SU-DHL-6 (cell line): ENCODE measurements around the gene FLOT2.
A peak's percentile ranks its signal among the peaks of the same experiment; 100 is the strongest.

Source experiments
- H2AFZ ChIP-seq: fragments of 200-600 bp; sonication (generic); 2 replicates; pipeline ENCODE4 v1.6.1; 2014; ENCODE audit warnings: low read depth, mild to moderate bottlenecking, moderate library complexity, mixed read lengths, antibody characterized with exemption, low read length; ENCODE audit not compliant: severe bottlenecking
- H3F3A ChIP-seq: fragments of 200-600 bp; shearing (Covaris generic); 2 replicates; pipeline ENCODE4 v1.6.0; 2016; ENCODE audit warnings: antibody characterized with exemption, mild to moderate bottlenecking; ENCODE audit not compliant: insufficient read depth
- H3K27ac ChIP-seq: fragments of 200-600 bp; sonication (generic); 2 replicates; pipeline ENCODE4 v1.5.1; 2016; ENCODE audit warnings: low read depth, mild to moderate bottlenecking, low read length, moderate library complexity, mixed read lengths
- H3K27me3 ChIP-seq: fragments of 200-600 bp; sonication (generic), shearing (Covaris generic); 2 replicates; pipeline ENCODE4 v1.6.0; 2014; ENCODE audit warnings: mild to moderate bottlenecking, low read length
- H3K36me3 ChIP-seq: fragments of 200-600 bp; sonication (generic); 2 replicates; pipeline ENCODE4 v1.6.1; 2014; ENCODE audit warnings: mild to moderate bottlenecking, low read length, mixed read lengths
- H3K4me2 ChIP-seq: fragments of 300-600, 200-600 bp; shearing (Covaris generic), sonication (generic); 2 replicates; pipeline ENCODE4 v1.6.0; 2014; ENCODE audit warnings: low read length, low read depth, mild to moderate bottlenecking; ENCODE audit not compliant: poor library complexity, severe bottlenecking
- H3K4me3 ChIP-seq: fragments of 200-600 bp; sonication (generic); 2 replicates; pipeline ENCODE4 v1.5.1; 2014; ENCODE audit warnings: antibody characterized with exemption, low read length, mild to moderate bottlenecking, mixed read lengths; ENCODE audit not compliant: insufficient read depth, poor library complexity, severe bottlenecking
- H3K79me2 ChIP-seq: fragments of 200-600 bp; sonication (generic); 2 replicates; pipeline ENCODE4 v1.6.1; 2014; ENCODE audit warnings: mild to moderate bottlenecking, low read length, moderate library complexity; ENCODE audit not compliant: insufficient read depth
- H3K9ac ChIP-seq: fragments of 200-600 bp; sonication (generic); 2 replicates; pipeline ENCODE4 v1.7.0; 2014; ENCODE audit warnings: mild to moderate bottlenecking, low read length
- H3K9me2 ChIP-seq: fragments of 200-600 bp; sonication (generic); replicated peaks from 2 replicates; pipeline ENCODE4 v1.6.1; 2014; ENCODE audit warnings: low read length; ENCODE audit not compliant: insufficient read depth
- H3K9me3 ChIP-seq: fragments of 200-600 bp; sonication (generic); 2 replicates; pipeline ENCODE4 v1.6.1; 2014; ENCODE audit warnings: low read length, mixed read lengths; ENCODE audit not compliant: insufficient read depth
- H4K20me1 ChIP-seq: fragments of 200-600 bp; sonication (generic); 2 replicates; pipeline ENCODE4 v1.6.1; 2014; ENCODE audit warnings: low read depth, mild to moderate bottlenecking, antibody characterized with exemption, low read length, moderate library complexity, mixed read lengths
- EZH2phosphoT487 ChIP-seq: fragments of 200-600 bp; sonication (generic), shearing (Covaris generic); conservative IDR thresholded peaks from 2 replicates; pipeline ENCODE4 v1.6.1; 2018; ENCODE audit warnings: mild to moderate bottlenecking, antibody characterized with exemption, low read length, moderate library complexity, mixed read lengths
- TF ChIP-seq, protein P1 (sequence below): fragments of 200-600 bp; sonication (generic); IDR thresholded peaks from one replicate; pipeline ENCODE4 v1.5.1; 2017; ENCODE audit warnings: antibody characterized with exemption, mild to moderate bottlenecking, low read length, moderate library complexity; ENCODE audit not compliant: insufficient read depth, poor library complexity, severe bottlenecking

Gene FLOT2

DNA sequence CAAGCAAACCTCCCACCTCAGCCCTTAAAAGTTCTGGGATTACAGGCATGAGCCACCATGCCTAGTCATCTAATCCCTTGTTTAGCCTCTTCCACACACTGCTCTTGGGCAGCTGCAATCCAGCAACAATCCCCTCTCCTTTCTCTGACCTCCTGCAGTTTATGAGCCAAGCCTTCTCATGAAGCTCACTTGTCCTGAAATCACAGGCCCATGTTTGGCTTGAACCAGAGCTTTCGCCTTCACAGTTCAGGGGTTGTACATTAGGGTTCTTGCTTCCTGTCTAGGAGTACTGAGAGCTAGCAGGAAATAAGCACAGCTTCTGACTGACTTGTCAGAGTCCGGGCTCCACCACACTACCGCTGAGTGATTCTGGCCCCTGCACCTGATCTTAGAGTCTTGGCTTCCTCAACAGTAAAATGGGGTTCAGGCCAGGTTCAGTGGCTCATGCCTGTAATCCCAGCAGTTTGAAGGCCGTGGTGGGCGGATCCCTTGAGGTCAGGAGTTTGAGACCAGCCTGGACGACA, 26.4 kb downstream of the FLOT2 start:
- no peak overlapping the region for H3K27ac ChIP-seq
- no peak overlapping the region for H3K9ac ChIP-seq
- H3F3A ChIP-seq, result no peaks in the 10 kb centered on the region
- no peaks in the 10 kb centered on the region for H4K20me1 ChIP-seq
- no peaks in the 10 kb centered on the region for H3K27me3 ChIP-seq
- H3K4me3 ChIP-seq, result no peak overlapping the region
- no peaks in the 10 kb centered on the region for H3K9me3 ChIP-seq
- H3K79me2 ChIP-seq, result no peaks in the 10 kb centered on the region
- H3K9me2 ChIP-seq, result no peaks in the 10 kb centered on the region
- TF ChIP-seq, protein P1, sequence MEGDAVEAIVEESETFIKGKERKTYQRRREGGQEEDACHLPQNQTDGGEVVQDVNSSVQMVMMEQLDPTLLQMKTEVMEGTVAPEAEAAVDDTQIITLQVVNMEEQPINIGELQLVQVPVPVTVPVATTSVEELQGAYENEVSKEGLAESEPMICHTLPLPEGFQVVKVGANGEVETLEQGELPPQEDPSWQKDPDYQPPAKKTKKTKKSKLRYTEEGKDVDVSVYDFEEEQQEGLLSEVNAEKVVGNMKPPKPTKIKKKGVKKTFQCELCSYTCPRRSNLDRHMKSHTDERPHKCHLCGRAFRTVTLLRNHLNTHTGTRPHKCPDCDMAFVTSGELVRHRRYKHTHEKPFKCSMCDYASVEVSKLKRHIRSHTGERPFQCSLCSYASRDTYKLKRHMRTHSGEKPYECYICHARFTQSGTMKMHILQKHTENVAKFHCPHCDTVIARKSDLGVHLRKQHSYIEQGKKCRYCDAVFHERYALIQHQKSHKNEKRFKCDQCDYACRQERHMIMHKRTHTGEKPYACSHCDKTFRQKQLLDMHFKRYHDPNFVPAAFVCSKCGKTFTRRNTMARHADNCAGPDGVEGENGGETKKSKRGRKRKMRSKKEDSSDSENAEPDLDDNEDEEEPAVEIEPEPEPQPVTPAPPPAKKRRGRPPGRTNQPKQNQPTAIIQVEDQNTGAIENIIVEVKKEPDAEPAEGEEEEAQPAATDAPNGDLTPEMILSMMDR, result no peak
- no peak for TF ChIP-seq EZH2phosphoT487
- H3K36me3 ChIP-seq, result no peaks in the 10 kb centered on the region
- H3K4me2 ChIP-seq, result no peak overlapping the region
- no peak overlapping the region for H2AFZ ChIP-seq

DNA sequence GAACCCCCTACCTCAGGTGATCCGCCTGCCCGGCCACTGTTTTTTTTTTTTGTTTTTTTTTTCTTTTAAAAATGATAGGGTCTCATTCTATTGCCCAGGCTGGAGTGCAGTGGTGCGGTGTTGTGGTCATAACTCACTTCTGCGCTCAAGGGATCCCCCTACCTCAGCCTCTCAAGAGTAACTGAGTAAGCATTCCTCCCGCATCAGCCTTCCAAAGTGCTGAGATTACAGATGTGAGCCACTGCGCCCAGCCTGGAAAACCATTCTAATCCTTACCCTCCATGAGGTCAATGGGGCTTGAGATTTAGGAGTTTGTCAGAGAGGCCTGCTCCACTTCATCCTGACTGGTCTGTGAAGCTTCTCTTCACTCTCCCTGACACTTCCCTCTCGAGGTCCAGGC, 30.3 kb downstream of the FLOT2 start:
- no peaks in the 10 kb centered on the region for H3K27me3 ChIP-seq
- no peaks in the 10 kb centered on the region for H3K36me3 ChIP-seq
- H3K4me3 ChIP-seq, result no peak overlapping the region
- no peak overlapping the region for H3K27ac ChIP-seq
- no peak overlapping the region for H3K4me2 ChIP-seq
- H4K20me1 ChIP-seq, result no peaks in the 10 kb centered on the region
- TF ChIP-seq EZH2phosphoT487, result no peak
- TF ChIP-seq, protein P1, result no peak
- H3K9me3 ChIP-seq, result no peaks in the 10 kb centered on the region
- H3K79me2 ChIP-seq, result no peaks in the 10 kb centered on the region
- H3F3A ChIP-seq, result no peaks in the 10 kb centered on the region
- no peak overlapping the region for H2AFZ ChIP-seq
- no peak overlapping the region for H3K9ac ChIP-seq
- H3K9me2 ChIP-seq, result no peaks in the 10 kb centered on the region

DNA sequence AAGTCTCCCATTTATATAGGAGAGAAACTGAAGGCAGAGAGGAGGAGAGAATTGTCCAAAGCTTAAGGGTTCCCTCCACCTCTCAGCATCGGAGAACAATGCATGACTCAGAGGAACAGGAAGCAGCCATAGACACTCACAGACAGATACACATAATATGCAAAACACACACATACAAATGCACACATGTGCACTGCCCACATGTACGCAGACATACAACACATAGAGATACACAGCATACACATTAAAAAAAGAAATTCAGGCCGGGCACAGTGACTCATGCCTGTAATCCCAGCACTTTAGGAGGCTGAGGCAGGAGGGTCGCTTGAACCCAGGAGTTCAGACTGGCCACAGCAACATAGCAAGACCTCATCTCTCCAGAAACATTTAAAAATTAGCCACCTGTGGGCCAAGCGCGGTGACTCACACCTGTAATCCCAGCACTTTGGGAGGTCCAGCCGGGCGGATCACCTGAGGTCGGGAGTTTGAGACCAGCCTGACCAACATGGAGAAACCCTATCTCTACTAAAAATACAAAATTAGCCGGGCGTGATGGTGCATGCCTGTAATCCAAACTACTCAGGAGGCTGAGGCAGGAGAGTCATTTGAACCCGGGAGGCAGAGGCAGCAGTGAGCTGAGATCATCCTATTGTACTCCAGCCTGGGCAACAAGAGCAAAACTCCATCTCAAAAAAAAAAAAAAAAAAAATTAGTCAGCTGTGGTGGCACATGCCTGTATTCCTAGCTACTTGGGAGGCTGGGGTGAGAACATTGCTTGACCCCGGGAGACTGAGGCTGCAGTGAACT, 31.4 kb downstream of the FLOT2 start:
- Histone ChIP-seq H3K79me2 (no peaks in the 10 kb centered on the region), H3F3A (no peaks in the 10 kb centered on the region), H3K9ac (peak overlapping the region; percentile 17; the same call in 1 of the 2 replicates), H3K36me3 (no peaks in the 10 kb centered on the region), H4K20me1 (no peaks in the 10 kb centered on the region), H2AFZ (peak overlapping the region; percentile 2), H3K4me3 (no peak overlapping the region), H3K4me2 (no peak overlapping the region), H3K27ac (no peak overlapping the region), H3K9me3 (no peaks in the 10 kb centered on the region), H3K27me3 (no peaks in the 10 kb centered on the region), H3K9me2 (no peaks in the 10 kb centered on the region)
- TF ChIP-seq EZH2phosphoT487, result no peak
